ENCODE measurements around the gene INSYN1. TPM values are rescaled to one million over a fixed set of nuclear protein-coding genes. Genes with fewer than 3 reads are reported as not detected.
A peak's percentile ranks its signal among the peaks of the same experiment; 100 is the strongest.

The INSYN1 gene
- total and polyA plus RNA-seq, 8 donors = 0.14 to 39.7 (median 7.5) TPM

- H3K27ac ChIP-seq = peak overlapping the region in 1 of 5 donors; percentile 28
- H3K4me3 ChIP-seq = no peak overlapping the region
- no peaks in the 10 kb centered on the region for H3K9me3 ChIP-seq
- no peaks in the 10 kb centered on the region for H3K36me3 ChIP-seq
- intact Hi-C loops (cut with DNase I; ENCODE audit: low total_unique reads) = no loop called here
- TF ChIP-seq POLR2AphosphoS5 (IDR thresholded peaks at IDR 0.05) (no peak), CTCF (IDR thresholded peaks at IDR 0.05) (no peak), EP300 (IDR thresholded peaks at IDR 0.05) (no peak), POLR2A (IDR thresholded peaks at IDR 0.05) (no peak)
- peaks cover 42 to 84% (median 61%) of the 10 kb centered on the region in 4 donors for H3K4me1 ChIP-seq
- peaks cover 0 to 23% (median 0%) of the 10 kb centered on the region in 3 donors for H3K27me3 ChIP-seq
- WGBS, 5 donors = 94 to 100% (median 98%) methylated on average over 2 of the region's 2 CpGs
- DNase-seq = no peak
Measured at GRCh38 chr15:73687351-73687750, 65.8 kb downstream of the INSYN1 start.

- H3K9me3 ChIP-seq = no peaks in the 10 kb centered on the region
- peak overlapping the region in 1 of 5 donors; percentile 87 for H3K27ac ChIP-seq
- no peaks in the 10 kb centered on the region for H3K36me3 ChIP-seq
- peaks cover 42 to 81% (median 61%) of the 10 kb centered on the region in 4 donors for H3K4me1 ChIP-seq
- WGBS, 5 donors = 50 to 64% (median 53%) methylated on average over 4 of the region's 4 CpGs
- no peak overlapping the region for H3K4me3 ChIP-seq
- TF ChIP-seq CTCF (IDR thresholded peaks at IDR 0.05) = no peak
- peak in 1 of 3 donors; percentile 14 for TF ChIP-seq POLR2AphosphoS5 (IDR thresholded peaks at IDR 0.05)
- no peak for TF ChIP-seq EP300 (IDR thresholded peaks at IDR 0.05)
- DNase-seq = peak in 1 of 2 donors; percentile 37
- peaks cover 0 to 23% (median 0%) of the 10 kb centered on the region in 3 donors for H3K27me3 ChIP-seq
- intact Hi-C loops (cut with DNase I; ENCODE audit: low total_unique reads) = no loop called here
Measured at GRCh38 chr15:73686781-73687256, 66.3 kb downstream of the INSYN1 start.

- no peak for DNase-seq
- 45 to 71% (median 58%) methylated on average over 6 of the region's 6 CpGs for WGBS, 5 donors
Measured at GRCh38 chr15:73685981-73686380, 67.2 kb downstream of the INSYN1 start.

More at GRCh38 chr15:73685981-73686380, 67.2 kb downstream of the INSYN1 start:
- no peaks in the 10 kb centered on the region for H3K36me3 ChIP-seq
- peak overlapping the region in 3 of 5 donors; percentile 5 to 88 (median 87) for H3K27ac ChIP-seq
- H3K9me3 ChIP-seq = no peaks in the 10 kb centered on the region
- intact Hi-C loops (cut with DNase I; ENCODE audit: low total_unique reads) = no loop called here
- H3K4me3 ChIP-seq = peak overlapping the region in 2 of 4 donors; percentile 77 to 90
- H3K27me3 ChIP-seq = peaks cover 0 to 23% (median 0%) of the 10 kb centered on the region in 3 donors
- no peak for TF ChIP-seq EP300 (IDR thresholded peaks at IDR 0.05)
- no peak for TF ChIP-seq CTCF (IDR thresholded peaks at IDR 0.05)
- H3K4me1 ChIP-seq = peaks cover 42 to 73% (median 53%) of the 10 kb centered on the region in 4 donors

Other genes starting within 250 kb of the INSYN1 start
- gene NPTN, start 120.0 kb downstream of the INSYN1 start, total RNA-seq = 100 to 1,000 TPM in 4 of 5 donors, 10 to 100 TPM in 1; 58.8 to 228 (median 127) TPM
- gene NPTN, start 120.0 kb downstream of the INSYN1 start, polyA plus RNA-seq = 10 to 100 TPM; 41.4 to 73.4 (median 45.5) TPM
- gene CD276, start 69.0 kb downstream of the INSYN1 start, total RNA-seq = 100 to 1,000 TPM in 1 of 5 donors, 10 to 100 TPM in 4; 24.4 to 185 (median 34.4) TPM
- gene CD276, start 69.0 kb downstream of the INSYN1 start, polyA plus RNA-seq = 10 to 100 TPM; 10.4 to 33.9 (median 19.3) TPM
- not detected for gene TBC1D21, start 120.2 kb upstream of the INSYN1 start, total RNA-seq
- gene TBC1D21, start 120.2 kb upstream of the INSYN1 start, polyA plus RNA-seq = not detected
- 10 to 100 TPM in 4 of 5 donors, 1 to 10 TPM in 1; 6.2 to 48.4 (median 36.8) TPM for gene LOXL1, start 173.1 kb upstream of the INSYN1 start, total RNA-seq
- gene LOXL1, start 173.1 kb upstream of the INSYN1 start, polyA plus RNA-seq = 10 to 100 TPM in 2 of 3 donors, 1 to 10 TPM in 1; 5.2 to 25.8 (median 12.5) TPM
- 10 to 100 TPM in 2 of 5 donors, 1 to 10 TPM in 3; 5.3 to 26.4 (median 9.8) TPM for gene STOML1, start 238.9 kb upstream of the INSYN1 start, total RNA-seq
- gene STOML1, start 238.9 kb upstream of the INSYN1 start, polyA plus RNA-seq = 10 to 100 TPM in 1 of 3 donors, 1 to 10 TPM in 2; 8.0 to 13.3 (median 9.6) TPM
- gene PML, start 241.4 kb upstream of the INSYN1 start, total RNA-seq = 100 to 1,000 TPM in 2 of 5 donors, 10 to 100 TPM in 3; 27.7 to 170 (median 65.9) TPM
- gene PML, start 241.4 kb upstream of the INSYN1 start, polyA plus RNA-seq = 10 to 100 TPM; 16.0 to 25.8 (median 21.9) TPM

Data from stomach (tissue), 9 donors.